Astrocyte of the cerebellum (primary cell): ENCODE results near the gene UTP18.
"Not testable (repeated sequence)": the region's sequence is repeated elsewhere in the genome, so short reads cannot be mapped to it uniquely, and the experiment has no call there.

Experiments
- DNase-seq: peaks from one replicate; pipeline ENCODE4 v3.0.0-alpha.2; 2011; ENCODE audit warnings: low read depth
- H3K4me3 ChIP-seq: 2 replicates; pipeline ENCODE4 v1.5.1; 2011; ENCODE audit warnings: mild to moderate bottlenecking, low read depth, low read length, moderate library complexity
- in situ Hi-C: cut with HindIII; loops from 2 replicates; pipeline ENCODE4 v1.10.0; 2017; ENCODE audit warnings: low sequenced_read_pairs
- TF ChIP-seq, protein P1 (sequence below): IDR thresholded peaks from 2 replicates; pipeline ENCODE4 v1.5.1; 2012; ENCODE audit warnings: low read length, low read depth, moderate library complexity, mild to moderate bottlenecking; ENCODE audit errors: missing control alignments

UTP18 gene

GRCh38 chr17:51257150-51258081 lies 2.9 kb upstream of the UTP18 start:
- in situ Hi-C loops, result no loop called here
- no peak for DNase-seq
- TF ChIP-seq, protein P1, sequence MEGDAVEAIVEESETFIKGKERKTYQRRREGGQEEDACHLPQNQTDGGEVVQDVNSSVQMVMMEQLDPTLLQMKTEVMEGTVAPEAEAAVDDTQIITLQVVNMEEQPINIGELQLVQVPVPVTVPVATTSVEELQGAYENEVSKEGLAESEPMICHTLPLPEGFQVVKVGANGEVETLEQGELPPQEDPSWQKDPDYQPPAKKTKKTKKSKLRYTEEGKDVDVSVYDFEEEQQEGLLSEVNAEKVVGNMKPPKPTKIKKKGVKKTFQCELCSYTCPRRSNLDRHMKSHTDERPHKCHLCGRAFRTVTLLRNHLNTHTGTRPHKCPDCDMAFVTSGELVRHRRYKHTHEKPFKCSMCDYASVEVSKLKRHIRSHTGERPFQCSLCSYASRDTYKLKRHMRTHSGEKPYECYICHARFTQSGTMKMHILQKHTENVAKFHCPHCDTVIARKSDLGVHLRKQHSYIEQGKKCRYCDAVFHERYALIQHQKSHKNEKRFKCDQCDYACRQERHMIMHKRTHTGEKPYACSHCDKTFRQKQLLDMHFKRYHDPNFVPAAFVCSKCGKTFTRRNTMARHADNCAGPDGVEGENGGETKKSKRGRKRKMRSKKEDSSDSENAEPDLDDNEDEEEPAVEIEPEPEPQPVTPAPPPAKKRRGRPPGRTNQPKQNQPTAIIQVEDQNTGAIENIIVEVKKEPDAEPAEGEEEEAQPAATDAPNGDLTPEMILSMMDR, result no peak
- no peak overlapping the region for H3K4me3 ChIP-seq

DNA sequence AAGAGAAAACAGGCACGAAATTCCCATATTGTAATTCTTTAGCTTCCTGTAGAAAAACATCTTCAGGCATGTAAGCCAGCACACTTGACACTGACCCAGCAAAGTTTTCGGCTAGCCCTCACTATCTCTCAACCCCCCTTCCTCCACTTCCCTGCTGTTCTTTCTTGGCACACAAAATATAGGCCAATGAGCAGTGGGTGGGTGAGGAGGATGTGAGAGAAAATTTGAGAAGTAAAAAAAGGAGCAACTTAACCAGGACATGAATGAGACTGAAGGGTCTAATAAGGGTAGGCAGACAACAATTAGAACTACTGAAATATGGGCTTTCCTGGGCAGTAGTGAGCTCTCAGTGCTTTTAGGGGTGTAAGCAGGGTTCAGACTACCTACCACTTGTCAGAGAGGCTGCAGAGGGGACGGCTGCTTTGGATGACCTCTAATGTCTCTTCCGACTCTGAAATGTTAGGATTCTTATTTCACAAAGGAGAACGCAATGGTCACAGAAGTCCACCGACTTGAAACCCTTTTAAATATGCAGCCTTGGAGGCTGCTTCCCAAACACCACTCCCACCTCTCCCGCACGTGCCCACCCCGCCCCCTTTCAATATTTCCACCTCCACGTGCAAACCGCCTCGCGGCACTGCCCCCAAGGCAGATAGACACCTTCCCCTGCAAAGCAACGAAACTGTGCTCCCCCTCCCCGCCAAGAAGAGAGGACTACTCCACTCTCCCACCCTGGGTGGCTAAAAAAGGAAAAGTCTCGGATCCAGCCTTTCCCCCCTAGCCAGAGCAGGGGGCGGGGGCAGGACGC lies 1.4 kb upstream of the UTP18 start:
- no peak for DNase-seq
- in situ Hi-C loops, result no loop called here
- TF ChIP-seq, protein P1, result no peak
- H3K4me3 ChIP-seq, result peak overlapping the region; percentile 91

- peak; percentile 93 for DNase-seq
- TF ChIP-seq, protein P1, result no peak
- H3K4me3 ChIP-seq, result peak within 1 kb of the TSS; percentile 91
- in situ Hi-C loops, result no loop called here
Measured at GRCh38 chr17:51259564-51260236, 646 bp upstream of the UTP18 start, which contains the start of gene MBTD1. MBTD1 (minus strand) TSS chr17:51260049; CDS start chr17:51225161, 34,888 bp downstream.

DNA sequence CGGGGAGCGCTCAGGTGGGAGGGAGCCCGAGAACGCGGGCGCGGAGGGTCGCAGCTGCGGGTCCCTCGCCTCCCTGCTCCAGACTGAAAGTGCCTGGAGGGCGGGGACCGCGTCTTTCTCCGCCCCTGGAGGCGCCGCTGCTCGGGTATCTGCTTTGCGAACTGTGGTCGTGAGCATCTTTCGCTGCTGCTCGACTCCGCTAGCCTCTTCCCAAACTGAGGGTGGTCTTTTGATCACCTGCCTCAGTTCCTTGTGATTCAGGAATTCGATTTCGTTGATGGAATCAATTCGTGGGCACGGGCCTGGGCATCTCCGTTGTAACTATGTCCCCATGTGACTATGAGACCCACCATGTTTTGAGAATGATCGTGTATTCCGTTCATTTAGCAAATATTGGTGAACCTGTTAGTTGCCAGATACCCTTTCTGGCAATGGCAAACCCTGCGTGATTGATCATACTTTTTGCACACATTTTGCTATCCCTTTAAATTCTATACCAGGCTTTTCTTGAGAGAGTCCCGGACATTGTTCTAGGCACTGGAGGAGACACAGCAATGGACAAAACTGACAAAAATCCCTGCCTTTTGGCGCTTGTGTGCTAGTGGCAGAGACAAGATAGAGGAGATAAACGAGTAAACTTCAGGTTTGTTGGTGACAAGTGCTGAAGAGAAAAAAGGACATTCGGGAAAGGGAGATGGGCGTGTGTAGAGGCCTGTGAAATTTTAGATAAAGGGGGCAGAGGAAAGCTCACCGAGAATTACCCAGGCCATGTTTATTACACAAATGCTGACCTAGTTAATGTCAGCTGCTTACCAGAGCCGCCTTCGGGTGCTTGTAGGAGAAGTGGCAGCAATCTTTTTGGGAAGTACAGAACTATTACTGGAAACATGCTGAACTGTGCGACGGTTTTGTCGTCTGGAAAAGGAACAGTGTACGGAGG lies 948 bp downstream of the UTP18 start:
- in situ Hi-C loops, result no loop called here
- TF ChIP-seq, protein P1, result no peak

GRCh38 chr17:51263006-51263405 lies 2.7 kb downstream of the UTP18 start:
- H3K4me3 ChIP-seq, result no peak overlapping the region
- no peak for DNase-seq
- in situ Hi-C loops, result no loop called here
- TF ChIP-seq, protein P1, result no peak

More for the DNA sequence above, 948 bp downstream of the UTP18 start:
- peak overlapping the region; percentile 91 for H3K4me3 ChIP-seq
- DNase-seq, result no peak

GRCh38 chr17:51264466-51264865 lies 4.1 kb downstream of the UTP18 start:
- in situ Hi-C loops, DNase-seq: not testable (repeated sequence)

More at GRCh38 chr17:51264466-51264865, 4.1 kb downstream of the UTP18 start:
- not testable (repeated sequence) for H3K4me3 ChIP-seq
